ENCODE results near the gene FAM76B.

FAM76B gene

DNA sequence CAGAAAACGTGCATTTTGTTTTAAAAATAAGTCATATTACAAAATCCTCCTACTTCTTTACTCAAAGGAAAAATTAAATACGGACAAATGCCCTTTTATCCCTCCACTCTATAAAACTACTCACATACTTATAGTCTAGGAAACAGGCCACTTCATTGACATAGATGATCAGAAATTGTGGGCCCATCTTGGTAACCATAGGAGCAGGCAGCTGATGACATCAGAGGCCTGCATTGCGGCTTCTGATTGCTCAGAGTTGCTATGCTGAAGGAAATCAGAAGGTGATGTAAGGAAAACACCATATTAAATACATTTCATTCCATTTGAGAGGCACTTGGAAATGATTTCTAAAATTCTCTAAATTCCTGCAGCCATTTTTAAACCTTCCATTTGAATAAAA, 27.0 kb downstream of the FAM76B start:
- Histone ChIP-seq H3K4me1 (ENCODE audit: insufficient read depth, low read length) (no peaks in the 10 kb centered on the region), H3K9ac (ENCODE audit: low read length) (no peak overlapping the region), H3K36me3 (ENCODE audit: insufficient read depth, low read length) (no peaks in the 10 kb centered on the region), H3K4me3 (ENCODE audit: low read depth in 1 of 2, low read length in 2 of 2) (no peak overlapping the region), H3K27ac (ENCODE audit: low read depth, low read length) (no peak overlapping the region), H3K27me3 (ENCODE audit: control insufficient read depth in 1 of 2, insufficient read depth in 2 of 2, low read length in 2 of 2) (no peaks in the 10 kb centered on the region), H3K9me3 (ENCODE audit: low read length) (no peaks in the 10 kb centered on the region)

- Histone ChIP-seq H3K4me3 (ENCODE audit: low read depth in 1 of 2, low read length in 2 of 2) (no peak overlapping the region), H3K4me1 (ENCODE audit: insufficient read depth, low read length) (no peaks in the 10 kb centered on the region), H3K27me3 (ENCODE audit: control insufficient read depth in 1 of 2, insufficient read depth in 2 of 2, low read length in 2 of 2) (no peaks in the 10 kb centered on the region), H3K36me3 (ENCODE audit: insufficient read depth, low read length) (no peaks in the 10 kb centered on the region), H3K9ac (ENCODE audit: low read length) (no peak overlapping the region), H3K9me3 (ENCODE audit: low read length) (no peaks in the 10 kb centered on the region), H3K27ac (ENCODE audit: low read depth, low read length) (no peak overlapping the region)
Observed at GRCh38 chr11:95760941-95761340, 28.6 kb downstream of the FAM76B start.

DNA sequence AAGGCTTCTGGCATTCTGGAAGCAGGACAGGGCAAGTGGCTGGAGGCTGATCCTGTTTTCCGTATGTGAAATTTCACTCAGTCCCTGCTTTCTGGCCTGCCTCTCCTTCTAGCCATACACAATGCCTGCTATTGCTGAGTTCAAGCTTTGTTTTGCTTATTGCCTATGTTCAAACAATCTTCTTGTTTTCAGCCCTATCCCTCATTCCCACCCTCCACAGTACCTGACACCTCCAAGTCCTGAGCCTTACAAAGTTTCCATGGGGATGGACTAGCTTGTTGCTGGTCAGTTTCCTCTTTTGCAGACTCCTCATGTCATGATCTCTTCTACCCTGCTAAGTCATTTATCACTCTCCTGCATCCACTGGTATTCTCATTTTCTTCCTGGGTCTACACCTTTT, 38.1 kb downstream of the FAM76B start:
- H3K27ac ChIP-seq (ENCODE audit: low read depth, low read length) = no peak overlapping the region
- no peaks in the 10 kb centered on the region for H3K36me3 ChIP-seq (ENCODE audit: insufficient read depth, low read length)
- H3K27me3 ChIP-seq (ENCODE audit: control insufficient read depth in 1 of 2, insufficient read depth in 2 of 2, low read length in 2 of 2) = no peaks in the 10 kb centered on the region
- no peaks in the 10 kb centered on the region for H3K9me3 ChIP-seq (ENCODE audit: low read length)
- H3K9ac ChIP-seq (ENCODE audit: low read length) = no peak overlapping the region
- H3K4me1 ChIP-seq (ENCODE audit: insufficient read depth, low read length) = no peaks in the 10 kb centered on the region
- no peak overlapping the region for H3K4me3 ChIP-seq (ENCODE audit: low read depth in 1 of 2, low read length in 2 of 2)

DNA sequence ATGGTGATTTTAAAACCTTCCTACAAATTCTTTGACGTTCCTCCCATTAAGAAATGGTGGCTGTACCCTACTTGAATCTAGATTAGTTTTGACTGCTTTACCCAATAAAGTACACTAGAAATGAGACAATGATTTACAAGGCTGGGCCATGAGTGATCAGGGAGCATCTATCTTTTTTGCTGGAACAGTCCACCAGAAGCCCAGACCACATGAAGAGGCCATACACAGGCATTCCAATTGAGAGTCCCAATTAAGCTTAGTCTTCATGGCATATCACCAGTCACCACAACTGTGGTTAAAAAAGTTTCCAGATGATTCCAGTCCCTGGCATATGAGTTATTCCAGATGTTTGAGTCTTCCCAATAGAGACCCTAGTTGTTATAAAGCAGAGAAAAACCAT, 39.5 kb downstream of the FAM76B start:
- H3K9me3 ChIP-seq (ENCODE audit: low read length) = no peaks in the 10 kb centered on the region
- H3K9ac ChIP-seq (ENCODE audit: low read length) = no peak overlapping the region
- no peaks in the 10 kb centered on the region for H3K27me3 ChIP-seq (ENCODE audit: control insufficient read depth in 1 of 2, insufficient read depth in 2 of 2, low read length in 2 of 2)
- H3K4me1 ChIP-seq (ENCODE audit: insufficient read depth, low read length) = no peaks in the 10 kb centered on the region
- no peak overlapping the region for H3K27ac ChIP-seq (ENCODE audit: low read depth, low read length)
- no peaks in the 10 kb centered on the region for H3K36me3 ChIP-seq (ENCODE audit: insufficient read depth, low read length)
- no peak overlapping the region for H3K4me3 ChIP-seq (ENCODE audit: low read depth in 1 of 2, low read length in 2 of 2)

DNA sequence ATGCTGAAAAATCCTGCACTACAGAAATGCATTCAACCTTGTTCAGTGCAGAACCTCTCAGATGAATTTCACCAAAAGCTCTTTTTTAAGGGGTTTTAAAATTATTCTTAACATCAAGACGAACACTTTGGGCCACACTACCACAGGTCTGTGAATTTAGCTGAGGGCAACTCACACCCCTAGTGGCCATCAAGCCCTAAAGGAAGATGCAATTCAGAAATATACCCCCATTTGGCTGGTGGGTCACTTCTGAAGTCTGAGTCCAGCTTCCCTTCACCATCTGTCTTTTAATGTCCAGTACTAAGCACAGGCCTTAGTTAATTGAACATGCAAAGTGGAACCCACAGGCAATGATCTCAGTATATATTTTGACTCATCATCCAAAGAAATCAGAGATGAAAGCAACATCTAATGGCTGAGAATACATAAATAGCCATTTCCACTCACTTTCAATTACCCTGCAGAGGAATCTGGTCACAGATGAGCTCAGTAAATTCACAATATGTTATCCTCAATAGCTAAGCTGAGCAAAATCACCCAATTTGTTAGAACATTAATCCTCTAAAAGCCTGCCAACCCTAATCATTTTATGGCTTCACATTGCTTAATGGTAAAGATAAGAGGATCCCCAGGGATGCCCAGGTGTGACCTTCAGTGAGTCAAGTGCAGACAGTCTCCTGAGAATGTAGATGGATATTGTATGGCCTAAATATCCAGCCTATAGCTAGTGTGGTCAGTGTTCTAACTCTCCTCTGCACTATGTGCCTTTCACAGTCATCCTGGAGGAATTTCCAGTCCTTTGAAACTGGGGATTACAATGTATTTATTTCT, 50.3 kb downstream of the FAM76B start:
- Histone ChIP-seq H3K36me3 (ENCODE audit: insufficient read depth, low read length) (no peaks in the 10 kb centered on the region), H3K9me3 (ENCODE audit: low read length) (no peaks in the 10 kb centered on the region), H3K4me3 (ENCODE audit: low read depth in 1 of 2, low read length in 2 of 2) (no peak overlapping the region), H3K4me1 (ENCODE audit: insufficient read depth, low read length) (no peaks in the 10 kb centered on the region), H3K27me3 (ENCODE audit: control insufficient read depth in 1 of 2, insufficient read depth in 2 of 2, low read length in 2 of 2) (no peaks in the 10 kb centered on the region), H3K9ac (ENCODE audit: low read length) (no peak overlapping the region), H3K27ac (ENCODE audit: low read depth, low read length) (no peak overlapping the region)

DNA sequence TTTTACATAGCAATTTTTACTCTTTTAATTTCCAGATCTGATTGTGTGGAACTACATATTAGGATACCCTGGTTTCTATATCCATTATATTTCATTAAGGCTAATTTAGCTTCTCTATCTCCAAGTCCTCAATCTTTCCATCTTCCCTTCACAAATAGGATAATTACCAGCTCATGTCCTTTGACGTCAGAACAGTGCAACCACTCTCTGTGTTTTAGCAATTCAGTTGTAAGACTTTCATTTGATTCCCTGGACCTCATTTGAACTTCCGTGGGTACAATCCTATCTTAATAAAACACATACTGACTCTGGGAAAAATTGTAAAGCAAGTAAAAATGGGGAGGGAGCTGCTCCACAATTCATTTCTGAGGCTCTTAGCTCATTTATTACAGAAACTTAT, 52.8 kb downstream of the FAM76B start:
- Histone ChIP-seq H3K36me3 (ENCODE audit: insufficient read depth, low read length) (no peaks in the 10 kb centered on the region), H3K4me3 (ENCODE audit: low read depth in 1 of 2, low read length in 2 of 2) (no peak overlapping the region), H3K9ac (ENCODE audit: low read length) (no peak overlapping the region), H3K4me1 (ENCODE audit: insufficient read depth, low read length) (no peaks in the 10 kb centered on the region), H3K27ac (ENCODE audit: low read depth, low read length) (no peak overlapping the region), H3K27me3 (ENCODE audit: control insufficient read depth in 1 of 2, insufficient read depth in 2 of 2, low read length in 2 of 2) (no peaks in the 10 kb centered on the region), H3K9me3 (ENCODE audit: low read length) (no peaks in the 10 kb centered on the region)

DNA sequence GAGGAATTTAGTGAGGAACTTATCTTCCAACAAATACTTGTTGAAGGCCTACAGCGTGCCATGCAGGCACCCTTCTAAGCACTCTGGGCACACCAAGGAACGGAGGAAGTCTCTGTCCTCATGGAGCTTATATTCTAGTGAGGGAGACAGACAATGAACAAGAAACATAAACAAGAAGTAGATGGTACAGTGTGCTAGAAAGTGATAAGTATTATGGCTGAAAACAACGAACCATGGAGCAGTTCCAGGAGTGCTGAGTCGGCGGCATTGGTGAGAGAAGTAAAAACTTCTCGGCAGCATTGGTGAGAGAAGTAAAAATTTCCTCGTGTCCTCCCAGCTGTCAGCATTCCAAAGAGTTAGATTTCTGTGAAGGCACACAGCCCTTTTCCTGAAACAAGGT, 53.2 kb downstream of the FAM76B start:
- Histone ChIP-seq H3K4me1 (ENCODE audit: insufficient read depth, low read length) (no peaks in the 10 kb centered on the region), H3K27ac (ENCODE audit: low read depth, low read length) (no peak overlapping the region), H3K9me3 (ENCODE audit: low read length) (no peaks in the 10 kb centered on the region), H3K27me3 (ENCODE audit: control insufficient read depth in 1 of 2, insufficient read depth in 2 of 2, low read length in 2 of 2) (no peaks in the 10 kb centered on the region), H3K4me3 (ENCODE audit: low read depth in 1 of 2, low read length in 2 of 2) (no peak overlapping the region), H3K9ac (ENCODE audit: low read length) (no peak overlapping the region), H3K36me3 (ENCODE audit: insufficient read depth, low read length) (no peaks in the 10 kb centered on the region)

GRCh38 chr11:95734009-95734572, 55.5 kb downstream of the FAM76B start:
- H3K4me3 ChIP-seq (ENCODE audit: low read depth in 1 of 2, low read length in 2 of 2) = no peak overlapping the region
- no peaks in the 10 kb centered on the region for H3K36me3 ChIP-seq (ENCODE audit: insufficient read depth, low read length)
- H3K9me3 ChIP-seq (ENCODE audit: low read length) = no peaks in the 10 kb centered on the region
- H3K27ac ChIP-seq (ENCODE audit: low read depth, low read length) = no peak overlapping the region
- H3K4me1 ChIP-seq (ENCODE audit: insufficient read depth, low read length) = no peaks in the 10 kb centered on the region
- no peak overlapping the region for H3K9ac ChIP-seq (ENCODE audit: low read length)
- H3K27me3 ChIP-seq (ENCODE audit: control insufficient read depth in 1 of 2, insufficient read depth in 2 of 2, low read length in 2 of 2) = no peaks in the 10 kb centered on the region

DNA sequence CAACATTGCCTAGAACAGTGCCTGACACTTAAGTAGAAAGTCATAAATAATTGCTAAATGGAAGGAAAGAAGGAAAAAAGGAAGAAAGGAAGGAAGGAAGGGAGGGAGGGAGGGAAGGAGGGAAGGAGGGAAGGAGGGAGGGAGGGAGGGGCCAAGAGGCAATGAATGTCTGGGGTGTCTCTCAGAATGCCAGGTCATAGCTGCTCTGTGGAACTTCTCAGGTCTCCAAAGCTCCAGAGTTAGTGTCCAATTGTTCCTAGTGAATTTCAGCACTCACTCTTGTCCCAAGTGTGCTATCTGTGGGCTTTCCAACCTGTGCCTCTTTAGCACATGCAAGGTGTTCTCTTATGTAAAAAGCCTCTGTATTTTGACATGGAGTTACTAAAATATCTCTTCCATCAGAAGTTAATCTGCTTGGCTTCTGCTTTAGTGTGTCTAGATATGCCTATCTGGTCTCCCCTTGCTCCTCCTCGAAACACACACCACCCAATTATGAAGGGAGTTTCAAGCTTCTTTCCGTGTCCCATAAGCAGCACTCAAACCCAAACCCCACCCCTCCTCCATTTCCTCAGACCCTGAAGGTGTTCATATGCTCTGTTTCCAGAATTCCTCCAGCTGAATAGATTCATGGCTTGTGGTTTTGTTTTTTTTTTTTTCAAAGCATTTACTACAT, 56.5 kb downstream of the FAM76B start:
- H3K9me3 ChIP-seq (ENCODE audit: low read length) = no peaks in the 10 kb centered on the region
- H3K4me3 ChIP-seq (ENCODE audit: low read depth in 1 of 2, low read length in 2 of 2) = no peak overlapping the region
- H3K4me1 ChIP-seq (ENCODE audit: insufficient read depth, low read length) = no peaks in the 10 kb centered on the region
- no peak overlapping the region for H3K27ac ChIP-seq (ENCODE audit: low read depth, low read length)
- no peak overlapping the region for H3K9ac ChIP-seq (ENCODE audit: low read length)
- H3K36me3 ChIP-seq (ENCODE audit: insufficient read depth, low read length) = no peaks in the 10 kb centered on the region
- no peaks in the 10 kb centered on the region for H3K27me3 ChIP-seq (ENCODE audit: control insufficient read depth in 1 of 2, insufficient read depth in 2 of 2, low read length in 2 of 2)

GRCh38 chr11:95729462-95729861, 60.1 kb downstream of the FAM76B start:
- no peaks in the 10 kb centered on the region for H3K9me3 ChIP-seq (ENCODE audit: low read length)
- no peak overlapping the region for H3K9ac ChIP-seq (ENCODE audit: low read length)
- H3K4me3 ChIP-seq (ENCODE audit: low read depth in 1 of 2, low read length in 2 of 2) = no peak overlapping the region
- no peak overlapping the region for H3K27ac ChIP-seq (ENCODE audit: low read depth, low read length)
- H3K36me3 ChIP-seq (ENCODE audit: insufficient read depth, low read length) = no peaks in the 10 kb centered on the region
- H3K27me3 ChIP-seq (ENCODE audit: control insufficient read depth in 1 of 2, insufficient read depth in 2 of 2, low read length in 2 of 2) = no peaks in the 10 kb centered on the region
- H3K4me1 ChIP-seq (ENCODE audit: insufficient read depth, low read length) = no peaks in the 10 kb centered on the region

DNA sequence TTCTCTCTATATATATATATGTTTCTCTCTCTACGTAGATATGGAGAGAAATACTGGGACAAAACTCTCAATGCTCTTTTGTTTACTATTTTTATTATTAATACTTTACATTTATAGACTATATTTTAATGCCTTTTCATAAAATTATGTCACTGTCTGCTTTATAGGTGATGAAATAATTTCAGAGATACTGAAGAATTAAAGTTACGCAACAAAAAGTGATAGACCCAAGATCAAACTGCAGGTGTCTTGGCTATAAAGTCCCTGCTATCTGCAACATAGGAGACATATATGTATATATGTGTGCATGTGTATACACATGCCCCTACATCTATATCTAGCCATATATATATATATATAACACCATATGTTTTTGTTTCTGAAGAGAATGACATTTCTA, 60.8 kb downstream of the FAM76B start:
- Histone ChIP-seq H3K4me3 (ENCODE audit: low read depth in 1 of 2, low read length in 2 of 2) (no peak overlapping the region), H3K4me1 (ENCODE audit: insufficient read depth, low read length) (no peaks in the 10 kb centered on the region), H3K9me3 (ENCODE audit: low read length) (no peaks in the 10 kb centered on the region), H3K9ac (ENCODE audit: low read length) (no peak overlapping the region), H3K36me3 (ENCODE audit: insufficient read depth, low read length) (no peaks in the 10 kb centered on the region), H3K27ac (ENCODE audit: low read depth, low read length) (no peak overlapping the region), H3K27me3 (ENCODE audit: control insufficient read depth in 1 of 2, insufficient read depth in 2 of 2, low read length in 2 of 2) (no peaks in the 10 kb centered on the region)
